Esophagus squamous epithelium (tissue), 4 donors: ENCODE data around the gene RBMS3.

ENCODE experiments used
- POLR2A ChIP-seq, 4 donors: fragments of 450-650 bp; IDR thresholded peaks; one replicate each; pipeline ENCODE4 v1.6.1; 2017; ENCODE audit warnings: antibody characterized with exemption in 4 of 4, mild to moderate bottlenecking in 4 of 4, moderate library complexity in 3 of 4
- TF ChIP-seq, protein P1 (sequence below), 6 experiments: fragments of 450-650 bp in 4 of 6; fragments of 200-600 bp in 2 of 6; sonication (generic) in 2 of 6; IDR thresholded peaks; one replicate each; pipeline ENCODE4 v1.5.1; 2016 to 2019; ENCODE audit warnings: antibody characterized with exemption in 6 of 6, mild to moderate bottlenecking in 4 of 6, moderate library complexity in 4 of 6

DNA sequence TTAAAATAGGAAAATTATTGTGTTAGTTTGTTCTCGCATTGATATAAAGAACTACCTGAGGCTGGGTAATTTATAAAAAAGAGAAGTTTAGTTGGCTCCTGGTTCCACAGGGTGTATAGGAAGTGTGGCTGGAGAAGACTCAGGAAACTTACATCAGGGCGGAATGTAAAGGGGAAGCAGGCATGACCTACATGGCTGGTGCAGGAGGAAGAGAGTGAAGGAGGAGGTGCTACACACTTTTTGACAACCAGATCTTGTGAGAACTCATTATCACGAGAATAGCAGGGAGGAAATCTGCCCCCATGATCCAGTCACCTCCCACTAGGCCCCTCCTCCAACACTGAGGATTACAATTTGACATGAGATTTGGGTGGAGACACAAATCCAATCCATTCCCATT, 490.7 kb downstream of the RBMS3 start:
- TF ChIP-seq, protein P1, sequence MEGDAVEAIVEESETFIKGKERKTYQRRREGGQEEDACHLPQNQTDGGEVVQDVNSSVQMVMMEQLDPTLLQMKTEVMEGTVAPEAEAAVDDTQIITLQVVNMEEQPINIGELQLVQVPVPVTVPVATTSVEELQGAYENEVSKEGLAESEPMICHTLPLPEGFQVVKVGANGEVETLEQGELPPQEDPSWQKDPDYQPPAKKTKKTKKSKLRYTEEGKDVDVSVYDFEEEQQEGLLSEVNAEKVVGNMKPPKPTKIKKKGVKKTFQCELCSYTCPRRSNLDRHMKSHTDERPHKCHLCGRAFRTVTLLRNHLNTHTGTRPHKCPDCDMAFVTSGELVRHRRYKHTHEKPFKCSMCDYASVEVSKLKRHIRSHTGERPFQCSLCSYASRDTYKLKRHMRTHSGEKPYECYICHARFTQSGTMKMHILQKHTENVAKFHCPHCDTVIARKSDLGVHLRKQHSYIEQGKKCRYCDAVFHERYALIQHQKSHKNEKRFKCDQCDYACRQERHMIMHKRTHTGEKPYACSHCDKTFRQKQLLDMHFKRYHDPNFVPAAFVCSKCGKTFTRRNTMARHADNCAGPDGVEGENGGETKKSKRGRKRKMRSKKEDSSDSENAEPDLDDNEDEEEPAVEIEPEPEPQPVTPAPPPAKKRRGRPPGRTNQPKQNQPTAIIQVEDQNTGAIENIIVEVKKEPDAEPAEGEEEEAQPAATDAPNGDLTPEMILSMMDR (IDR thresholded peaks at IDR 0.05): no peak
- TF ChIP-seq POLR2A (IDR thresholded peaks at IDR 0.05): no peak
